Central memory CD8-positive, alpha-beta T cell (primary cell): ENCODE measurements around the gene SLC30A7.

Experiments used
- ATAC-seq: fragments of 150-1000 bp; cut with Tn5 transposase; replicated peaks from 2 replicates; pipeline ENCODE4 v1.10.0; 2022; ENCODE audit warnings: mild to moderate bottlenecking, moderate FRiP score, moderate number of reproducible peaks; ENCODE audit not compliant: poor library complexity, severe bottlenecking; ENCODE audit errors: extremely low read depth
- DNase-seq, 2 donors: peaks; one replicate each; pipeline ENCODE4 v3.0.0; 2021; ENCODE audit warnings: low spot score in 2 of 2
- H3K27ac Mint-ChIP-seq: one replicate; pipeline ENCODE4 v1.8.0; 2022; ENCODE audit warnings: low read depth, mild to moderate bottlenecking, moderate library complexity, mixed read lengths
- H3K27me3 Mint-ChIP-seq: one replicate; pipeline ENCODE4 v1.8.0; 2022; ENCODE audit warnings: mixed read lengths
- H3K36me3 Mint-ChIP-seq: one replicate; pipeline ENCODE4 v1.8.0; 2022; ENCODE audit warnings: mild to moderate bottlenecking, moderate library complexity, mixed read lengths; ENCODE audit not compliant: insufficient read depth
- H3K4me1 Mint-ChIP-seq: one replicate; pipeline ENCODE4 v1.8.0; 2022; ENCODE audit warnings: mixed read lengths
- H3K4me3 Mint-ChIP-seq: one replicate; pipeline ENCODE4 v1.8.0; 2022; ENCODE audit warnings: mild to moderate bottlenecking, moderate library complexity, mixed read lengths
- H3K9me3 Mint-ChIP-seq: one replicate; pipeline ENCODE4 v1.8.0; 2022; ENCODE audit warnings: mixed read lengths

Gene SLC30A7

GRCh38 chr1:100894603-100895539 is 1.0 kb upstream of the SLC30A7 start, which contains the start of gene EXTL2:
Gene EXTL2, minus strand, starts transcription at chr1:100894842. Its CDS starts 6,085 bp downstream, at chr1:100888757.
- Mint-ChIP-seq H3K4me1 (peaks cover 38% of the 10 kb centered on the region), H3K4me3 (peak within 1 kb of the TSS; percentile 99), H3K36me3 (peaks cover 30% of the 10 kb centered on the region), H3K27ac (peak within 1 kb of the TSS; percentile 100), H3K27me3 (no peaks in the 10 kb centered on the region), H3K9me3 (peaks cover 6% of the 10 kb centered on the region)
- DNase-seq (peak; percentile 17 to 23), ATAC-seq (peak; percentile 8)

- Mint-ChIP-seq H3K4me3 (peak overlapping the region; percentile 99), H3K27ac (peak overlapping the region; percentile 100), H3K36me3 (peaks cover 45% of the 10 kb centered on the region), H3K27me3 (no peaks in the 10 kb centered on the region), H3K4me1 (peaks cover 45% of the 10 kb centered on the region), H3K9me3 (no peaks in the 10 kb centered on the region)
- ATAC-seq: peak; percentile 84
- DNase-seq: peak; percentile 40 to 73
Measured at GRCh38 chr1:100896481-100896982, 642 bp downstream of the SLC30A7 start.

- H3K27ac Mint-ChIP-seq: no peak overlapping the region
- no peaks in the 10 kb centered on the region for H3K9me3 Mint-ChIP-seq
- H3K4me3 Mint-ChIP-seq: no peak overlapping the region
- H3K27me3 Mint-ChIP-seq: no peaks in the 10 kb centered on the region
- peaks cover 41% of the 10 kb centered on the region for H3K36me3 Mint-ChIP-seq
- DNase-seq: no peak
- no peak for ATAC-seq
- H3K4me1 Mint-ChIP-seq: peaks cover 45% of the 10 kb centered on the region
Measured at GRCh38 chr1:100902365-100902764, 6.5 kb downstream of the SLC30A7 start.

- peaks cover 46% of the 10 kb centered on the region for H3K36me3 Mint-ChIP-seq
- no peak for ATAC-seq
Measured at GRCh38 chr1:100903777-100904176, 7.9 kb downstream of the SLC30A7 start.

GRCh38 chr1:100904528-100904927 is 8.6 kb downstream of the SLC30A7 start:
- no peak for ATAC-seq
- H3K36me3 Mint-ChIP-seq: peaks cover 49% of the 10 kb centered on the region

More at GRCh38 chr1:100903777-100904176, 7.9 kb downstream of the SLC30A7 start:
- H3K4me3 Mint-ChIP-seq: no peak overlapping the region
- H3K4me1 Mint-ChIP-seq: peaks cover 50% of the 10 kb centered on the region
- DNase-seq: no peak
- no peaks in the 10 kb centered on the region for H3K27me3 Mint-ChIP-seq
- no peaks in the 10 kb centered on the region for H3K9me3 Mint-ChIP-seq
- no peak overlapping the region for H3K27ac Mint-ChIP-seq

GRCh38 chr1:100905181-100905580 is 9.3 kb downstream of the SLC30A7 start:
- no peaks in the 10 kb centered on the region for H3K9me3 Mint-ChIP-seq
- H3K4me3 Mint-ChIP-seq: no peak overlapping the region
- ATAC-seq: no peak
- no peak for DNase-seq
- H3K4me1 Mint-ChIP-seq: peaks cover 50% of the 10 kb centered on the region
- H3K36me3 Mint-ChIP-seq: peaks cover 47% of the 10 kb centered on the region
- H3K27ac Mint-ChIP-seq: peak overlapping the region; percentile 29
- H3K27me3 Mint-ChIP-seq: no peaks in the 10 kb centered on the region

More at GRCh38 chr1:100904528-100904927, 8.6 kb downstream of the SLC30A7 start:
- no peak overlapping the region for H3K4me3 Mint-ChIP-seq
- H3K27me3 Mint-ChIP-seq: no peaks in the 10 kb centered on the region
- no peak for DNase-seq
- peak overlapping the region; percentile 18 for H3K27ac Mint-ChIP-seq
- no peaks in the 10 kb centered on the region for H3K9me3 Mint-ChIP-seq
- H3K4me1 Mint-ChIP-seq: peaks cover 50% of the 10 kb centered on the region

- Mint-ChIP-seq H3K27me3 (no peaks in the 10 kb centered on the region), H3K9me3 (no peaks in the 10 kb centered on the region), H3K4me3 (no peak overlapping the region), H3K4me1 (peaks cover 37% of the 10 kb centered on the region), H3K27ac (peak overlapping the region; percentile 30), H3K36me3 (peaks cover 54% of the 10 kb centered on the region)
- DNase-seq (no peak), ATAC-seq (no peak)
Measured at GRCh38 chr1:100907887-100908286, 12.0 kb downstream of the SLC30A7 start.

GRCh38 chr1:100909018-100909417 is 13.1 kb downstream of the SLC30A7 start:
- Mint-ChIP-seq H3K4me1 (peaks cover 40% of the 10 kb centered on the region), H3K4me3 (no peak overlapping the region)
- ATAC-seq: no peak

GRCh38 chr1:100912019-100912418 is 16.1 kb downstream of the SLC30A7 start:
- no peak for DNase-seq
- Mint-ChIP-seq H3K36me3 (peaks cover 65% of the 10 kb centered on the region), H3K4me3 (no peak overlapping the region), H3K9me3 (no peaks in the 10 kb centered on the region), H3K27ac (no peak overlapping the region), H3K4me1 (peaks cover 27% of the 10 kb centered on the region), H3K27me3 (no peaks in the 10 kb centered on the region)
- no peak for ATAC-seq

More at GRCh38 chr1:100909018-100909417, 13.1 kb downstream of the SLC30A7 start:
- no peak for DNase-seq
- no peaks in the 10 kb centered on the region for H3K9me3 Mint-ChIP-seq
- H3K27me3 Mint-ChIP-seq: no peaks in the 10 kb centered on the region
- H3K36me3 Mint-ChIP-seq: peaks cover 62% of the 10 kb centered on the region
- H3K27ac Mint-ChIP-seq: peak overlapping the region; percentile 30

- Mint-ChIP-seq H3K36me3 (peaks cover 31% of the 10 kb centered on the region), H3K27me3 (no peaks in the 10 kb centered on the region), H3K4me1 (peaks cover 28% of the 10 kb centered on the region), H3K4me3 (no peak overlapping the region), H3K27ac (no peak overlapping the region), H3K9me3 (peaks cover 9% of the 10 kb centered on the region)
- no peak for DNase-seq
- no peak for ATAC-seq
Measured at GRCh38 chr1:100921110-100921706, 25.3 kb downstream of the SLC30A7 start.

- no peak overlapping the region for H3K4me3 Mint-ChIP-seq
- no peaks in the 10 kb centered on the region for H3K27me3 Mint-ChIP-seq
- DNase-seq (no peak), ATAC-seq (no peak)
- no peak overlapping the region for H3K27ac Mint-ChIP-seq
- H3K4me1 Mint-ChIP-seq: peaks cover 28% of the 10 kb centered on the region
- H3K36me3 Mint-ChIP-seq: peaks cover 12% of the 10 kb centered on the region
- H3K9me3 Mint-ChIP-seq: peaks cover 11% of the 10 kb centered on the region
Measured at GRCh38 chr1:100924212-100924611, 28.3 kb downstream of the SLC30A7 start.

GRCh38 chr1:100924991-100925390 is 29.1 kb downstream of the SLC30A7 start:
- peaks cover 33% of the 10 kb centered on the region for H3K4me1 Mint-ChIP-seq
- peaks cover 11% of the 10 kb centered on the region for H3K9me3 Mint-ChIP-seq
- H3K27me3 Mint-ChIP-seq: no peaks in the 10 kb centered on the region
- no peak overlapping the region for H3K27ac Mint-ChIP-seq
- ATAC-seq: no peak
- DNase-seq: no peak
- H3K36me3 Mint-ChIP-seq: peaks cover 10% of the 10 kb centered on the region
- peak overlapping the region; percentile 10 for H3K4me3 Mint-ChIP-seq
